Activated CD4-positive, alpha-beta memory T cell treated with anti-CD3 and anti-CD28 coated beads, Interleukin-2, amount 10 ng/mL, durations not matched to agents 7 days and 5 days (primary cell): ENCODE data around the gene MYL12B. TPM values are rescaled to one million over a fixed set of nuclear protein-coding genes. Genes with fewer than 3 reads are reported as not detected.

Experiments
- CTCF ChIA-PET: fragments of 350-600 bp; sonication (Branson Sonifier 250); formaldehyde crosslinking; loops from one replicate; lab custom pipeline; 2021; ENCODE audit warnings: antibody characterized with exemption, inconsistent platforms; lab: Charles Lee
- POLR2A ChIA-PET: fragments of 350-600 bp; sonication (Branson Sonifier 250); formaldehyde crosslinking; loops from one replicate; lab custom pipeline; 2021; ENCODE audit warnings: antibody characterized with exemption; lab: Charles Lee
- DNase-seq: peaks from one replicate; pipeline ENCODE4 v3.0.0-alpha.2; 2020
- H3K27ac Mint-ChIP-seq: one replicate; pipeline ENCODE4 v1.8.0; 2021; ENCODE audit warnings: mild to moderate bottlenecking, mixed read lengths
- H3K27me3 Mint-ChIP-seq: one replicate; pipeline ENCODE4 v1.8.0; 2021; ENCODE audit warnings: mixed read lengths
- H3K36me3 Mint-ChIP-seq: one replicate; pipeline ENCODE4 v1.8.0; 2021; ENCODE audit warnings: low read depth, mixed read lengths
- H3K4me1 Mint-ChIP-seq: one replicate; pipeline ENCODE4 v1.8.0; 2021; ENCODE audit warnings: mixed read lengths
- H3K4me3 Mint-ChIP-seq: one replicate; pipeline ENCODE4 v1.8.0; 2021; ENCODE audit warnings: mild to moderate bottlenecking, mixed read lengths
- H3K9me3 Mint-ChIP-seq: one replicate; pipeline ENCODE4 v1.8.0; 2021; ENCODE audit warnings: mixed read lengths
- total RNA-seq, 2 experiments: library from RNA; stranded (reverse); gene quantifications; one replicate each; pipeline ENCODE4 v1.2.3, GENCODE V29; 2021

MYL12B gene
- total RNA-seq, 2 experiments from 2014 or later = 371 to 378 TPM

- Mint-ChIP-seq H3K4me1 (peaks cover 29% of the 10 kb centered on the region), H3K9me3 (peaks cover 12% of the 10 kb centered on the region), H3K4me3 (peak overlapping the region; percentile 99), H3K27me3 (no peaks in the 10 kb centered on the region), H3K36me3 (peaks cover 49% of the 10 kb centered on the region), H3K27ac (peak overlapping the region; percentile 100)
- ChIA-PET POLR2A (interaction anchor here (0.7 to 8.7 kb wide), 25 partner anchors 10 to 590 kb away, joined by 3 to 292 read pairs (median 14); partner anchors contain the start of genes LPIN2, MYL12B, MYOM1 and SMCHD1), CTCF (interaction anchor here (0.5 to 6.5 kb wide), 36 partner anchors 12 to 420 kb away, joined by 3 to 56 read pairs (median 5); partner anchors contain the start of genes MYL12B and MYOM1)
- DNase-seq = peak; percentile 85
Observed at GRCh38 chr18:3245853-3246634, 15.9 kb upstream of the MYL12B start.

- H3K27ac Mint-ChIP-seq = peak overlapping the region; percentile 100
- H3K4me1 Mint-ChIP-seq = peaks cover 35% of the 10 kb centered on the region
- ChIA-PET POLR2A (interaction anchor here (0.6 to 8.7 kb wide), 36 partner anchors 8 to 675 kb away, joined by 3 to 292 read pairs (median 8); partner anchors contain the start of genes METTL4, MYL12B, NDC80 and SMCHD1), CTCF (interaction anchor here (0.5 to 6.5 kb wide), 31 partner anchors 12 to 419 kb away, joined by 3 to 56 read pairs (median 5); partner anchors contain the start of gene MYL12B)
- H3K4me3 Mint-ChIP-seq = peak overlapping the region; percentile 99
- peaks cover 49% of the 10 kb centered on the region for H3K36me3 Mint-ChIP-seq
- peak; percentile 34 for DNase-seq
- H3K9me3 Mint-ChIP-seq = peaks cover 7% of the 10 kb centered on the region
- no peaks in the 10 kb centered on the region for H3K27me3 Mint-ChIP-seq
Observed at GRCh38 chr18:3246635-3247239, 15.2 kb upstream of the MYL12B start.

- POLR2A ChIA-PET = interaction anchor here (0.6 to 8.7 kb wide), 57 partner anchors 8 to 676 kb away, joined by 3 to 292 read pairs (median 5); partner anchors contain the start of genes LPIN2, METTL4, MYL12B and NDC80
- CTCF ChIA-PET = interaction anchor here (0.9 to 6.5 kb wide), 19 partner anchors 14 to 347 kb away, joined by 3 to 56 read pairs (median 9); partner anchors contain the start of gene MYL12B
- Mint-ChIP-seq H3K27ac (peak within 1 kb of the TSS; percentile 100), H3K27me3 (no peaks in the 10 kb centered on the region), H3K4me3 (peak within 1 kb of the TSS; percentile 99), H3K4me1 (peaks cover 41% of the 10 kb centered on the region), H3K9me3 (no peaks in the 10 kb centered on the region), H3K36me3 (peaks cover 47% of the 10 kb centered on the region)
- peak; percentile 98 for DNase-seq
Observed at GRCh38 chr18:3247240-3248061, 14.5 kb upstream of the MYL12B start, which contains the start of gene MYL12A. TSS of gene MYL12A (plus strand) at chr18:3247801. CDS start at chr18:3253248, 5,447 bp downstream.

- CTCF ChIA-PET = interaction anchor here (0.6 to 6.5 kb wide), 10 partner anchors 13 to 348 kb away, joined by 3 to 56 read pairs (median 12); partner anchors contain the start of gene MYL12B
- POLR2A ChIA-PET = interaction anchor here (0.6 to 8.7 kb wide), 51 partner anchors 8 to 677 kb away, joined by 3 to 292 read pairs (median 5); partner anchors contain the start of genes LPIN2, METTL4, MYL12B and NDC80
- DNase-seq = no peak
- Mint-ChIP-seq H3K4me3 (peak overlapping the region; percentile 99), H3K36me3 (peaks cover 54% of the 10 kb centered on the region), H3K4me1 (peaks cover 46% of the 10 kb centered on the region), H3K9me3 (no peaks in the 10 kb centered on the region), H3K27me3 (no peaks in the 10 kb centered on the region), H3K27ac (peak overlapping the region; percentile 100)
Observed at GRCh38 chr18:3248062-3248657, 13.8 kb upstream of the MYL12B start.

GRCh38 chr18:3248658-3249359, 13.1 kb upstream of the MYL12B start:
- Mint-ChIP-seq H3K36me3 (peaks cover 60% of the 10 kb centered on the region), H3K9me3 (no peaks in the 10 kb centered on the region), H3K27ac (peak overlapping the region; percentile 100), H3K4me3 (peak overlapping the region; percentile 99), H3K27me3 (no peaks in the 10 kb centered on the region), H3K4me1 (peaks cover 49% of the 10 kb centered on the region)
- CTCF ChIA-PET = interaction anchor here (0.6 to 6.5 kb wide), 10 partner anchors 12 to 347 kb away, joined by 3 to 56 read pairs (median 9); partner anchors contain the start of gene MYL12B
- DNase-seq = peak; percentile 57
- POLR2A ChIA-PET = interaction anchor here (0.6 to 8.7 kb wide), 38 partner anchors 7 to 593 kb away, joined by 3 to 292 read pairs (median 8); partner anchors contain the start of genes MYL12B, SMCHD1 and TGIF1

- no peak for DNase-seq
- H3K27me3 Mint-ChIP-seq = no peaks in the 10 kb centered on the region
- peak overlapping the region; percentile 99 for H3K4me3 Mint-ChIP-seq
- H3K4me1 Mint-ChIP-seq = peaks cover 53% of the 10 kb centered on the region
- H3K9me3 Mint-ChIP-seq = no peaks in the 10 kb centered on the region
- ChIA-PET POLR2A (interaction anchor here (0.7 to 8.7 kb wide), 24 partner anchors 8 to 679 kb away, joined by 3 to 292 read pairs (median 5); partner anchors contain the start of genes METTL4, MYL12B, NDC80 and TGIF1), CTCF (interaction anchor here (0.6 to 2.7 kb wide), 10 partner anchors 10 to 270 kb away, joined by 3 to 16 read pairs (median 4); no protein-coding TSS in a partner anchor)
- H3K27ac Mint-ChIP-seq = peak overlapping the region; percentile 91
- peaks cover 72% of the 10 kb centered on the region for H3K36me3 Mint-ChIP-seq
Observed at GRCh38 chr18:3250237-3251107, 11.5 kb upstream of the MYL12B start.

- no peak for DNase-seq
- POLR2A ChIA-PET = interaction anchor here (0.7 to 8.7 kb wide), 15 partner anchors 9 to 680 kb away, joined by 3 to 292 read pairs (median 6); partner anchors contain the start of genes METTL4, MYL12B, NDC80 and TGIF1
- Mint-ChIP-seq H3K27ac (peak overlapping the region; percentile 63), H3K4me3 (peak overlapping the region; percentile 65), H3K4me1 (peaks cover 55% of the 10 kb centered on the region), H3K9me3 (no peaks in the 10 kb centered on the region), H3K36me3 (peaks cover 81% of the 10 kb centered on the region), H3K27me3 (no peaks in the 10 kb centered on the region)
- CTCF ChIA-PET = interaction anchor here (0.6 to 2.7 kb wide), 9 partner anchors 9 to 343 kb away, joined by 3 to 16 read pairs (median 3); no protein-coding TSS in a partner anchor
Observed at GRCh38 chr18:3251249-3251962, 10.5 kb upstream of the MYL12B start.

GRCh38 chr18:3251963-3252277, 10.0 kb upstream of the MYL12B start:
- Mint-ChIP-seq H3K36me3 (peaks cover 86% of the 10 kb centered on the region), H3K9me3 (no peaks in the 10 kb centered on the region), H3K27ac (peak overlapping the region; percentile 63), H3K4me1 (peaks cover 58% of the 10 kb centered on the region), H3K4me3 (peak overlapping the region; percentile 65), H3K27me3 (no peaks in the 10 kb centered on the region)
- no peak for DNase-seq
- ChIA-PET CTCF (interaction anchor here (1.0 to 2.6 kb wide), 4 partner anchors 12 to 342 kb away, joined by 3 to 9 read pairs (median 3); no protein-coding TSS in a partner anchor), POLR2A (interaction anchor here (1.5 to 8.7 kb wide), 6 partner anchors 8 to 351 kb away, joined by 3 to 292 read pairs (median 44); partner anchors contain the start of genes MYL12B and TGIF1)

- H3K27ac Mint-ChIP-seq = peak overlapping the region; percentile 26
- DNase-seq = no peak
- H3K36me3 Mint-ChIP-seq = peaks cover 90% of the 10 kb centered on the region
- ChIA-PET CTCF (interaction anchor here (1.4 to 2.6 kb wide), 3 partner anchors 11 to 259 kb away, joined by 3 to 9 read pairs (median 3); no protein-coding TSS in a partner anchor), POLR2A (interaction anchor here (1.5 to 8.7 kb wide), 4 partner anchors 8 to 196 kb away, joined by 3 to 292 read pairs (median 84); partner anchors contain the start of genes MYL12B and TGIF1)
- peaks cover 67% of the 10 kb centered on the region for H3K4me1 Mint-ChIP-seq
- peak overlapping the region; percentile 24 for H3K4me3 Mint-ChIP-seq
- H3K9me3 Mint-ChIP-seq = no peaks in the 10 kb centered on the region
- no peaks in the 10 kb centered on the region for H3K27me3 Mint-ChIP-seq
Observed at GRCh38 chr18:3252843-3253242, 9.1 kb upstream of the MYL12B start.
